ENCODE results near the gene MRPL53. TPM values are rescaled to one million over a fixed set of nuclear protein-coding genes. Genes with fewer than 3 reads are reported as not detected.

MRPL53 gene
- total and polyA plus RNA-seq, 2 of the 13 experiments (the other 11 are each of a cell fraction or from before 2014, with no cell fraction given): 34.3 to 51.9 TPM

DNA sequence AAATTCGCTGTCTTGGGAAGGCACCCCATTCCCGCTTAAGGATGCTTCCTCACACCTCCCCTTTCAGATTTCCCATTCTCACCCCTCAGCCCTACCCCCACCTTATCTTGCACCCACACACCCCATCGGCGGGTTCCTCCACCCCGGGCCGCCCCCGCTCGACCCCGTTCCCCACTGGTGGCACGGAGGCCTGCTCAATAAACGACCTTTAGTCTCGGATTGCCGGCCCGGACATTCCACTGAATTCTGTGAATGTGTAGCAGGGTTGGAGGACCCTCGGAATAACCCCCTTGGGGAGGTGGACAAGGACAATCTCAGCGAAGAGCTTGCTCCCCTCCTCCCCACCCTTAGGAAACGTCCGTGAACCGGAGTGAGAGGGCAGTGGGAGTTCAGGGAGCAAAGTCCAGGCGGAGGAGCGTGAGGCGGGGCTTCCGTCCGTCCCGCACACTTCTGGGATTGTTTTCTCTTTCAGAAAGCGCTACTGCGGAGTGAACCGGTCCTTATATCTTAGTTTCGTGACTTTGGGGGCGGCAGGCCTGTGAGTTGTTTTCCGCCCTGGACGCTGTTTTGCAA, 29.8 kb upstream of the MRPL53 start (continued):
- TF ChIP-seq ZNF607 (CRISPR knock-in tag; IDR thresholded peaks at IDR 0.05; ENCODE audit: borderline replicate concordance) (no peak; the same call in 1 of the 2 replicates), ZNF644 (CRISPR knock-in tag; IDR thresholded peaks at IDR 0.05; ENCODE audit: low read depth) (no peak), NFKBIZ (CRISPR knock-in tag; IDR thresholded peaks at IDR 0.05) (peak; percentile 69; the same call in 1 of the 2 replicates), ZSCAN30 (CRISPR knock-in tag; IDR thresholded peaks at IDR 0.05) (no peak), MIER2 (CRISPR knock-in tag; IDR thresholded peaks at IDR 0.05) (peak; percentile 59), STAG1 (CRISPR knock-in tag; IDR thresholded peaks at IDR 0.05) (peak; percentile 16; the same call in 1 of the 2 replicates), CHD2 (IDR thresholded peaks at IDR 0.05; ENCODE audit: low read depth, low read length) (no peak; the same call in none of the 2 replicates), SIN3A (IDR thresholded peaks at IDR 0.05; ENCODE audit: borderline replicate concordance, low read depth, low read length) (peak; percentile 78; the same call in 1 of the 2 replicates), SATB2 (CRISPR knock-in tag; IDR thresholded peaks at IDR 0.05) (no peak), ZNF253 (CRISPR knock-in tag; IDR thresholded peaks at IDR 0.05; ENCODE audit: borderline replicate concordance) (no peak), GTF2F1 (IDR thresholded peaks at IDR 0.05; ENCODE audit: low read length) (no peak), RBFOX2 (IDR thresholded peaks at IDR 0.05; ENCODE audit: low read depth, low read length) (no peak), JDP2 (CRISPR knock-in tag; IDR thresholded peaks at IDR 0.05; ENCODE audit: borderline replicate concordance) (peak; percentile 42; the same call in 1 of the 2 replicates), FOSL2 (CRISPR knock-in tag; IDR thresholded peaks at IDR 0.05) (peak; percentile 64), SNRNP70 (IDR thresholded peaks at IDR 0.05; ENCODE audit: low read depth, low read length) (no peak)
- TF ChIP-seq, protein P1, sequence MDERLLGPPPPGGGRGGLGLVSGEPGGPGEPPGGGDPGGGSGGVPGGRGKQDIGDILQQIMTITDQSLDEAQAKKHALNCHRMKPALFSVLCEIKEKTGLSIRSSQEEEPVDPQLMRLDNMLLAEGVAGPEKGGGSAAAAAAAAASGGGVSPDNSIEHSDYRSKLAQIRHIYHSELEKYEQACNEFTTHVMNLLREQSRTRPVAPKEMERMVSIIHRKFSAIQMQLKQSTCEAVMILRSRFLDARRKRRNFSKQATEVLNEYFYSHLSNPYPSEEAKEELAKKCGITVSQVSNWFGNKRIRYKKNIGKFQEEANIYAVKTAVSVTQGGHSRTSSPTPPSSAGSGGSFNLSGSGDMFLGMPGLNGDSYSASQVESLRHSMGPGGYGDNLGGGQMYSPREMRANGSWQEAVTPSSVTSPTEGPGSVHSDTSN (CRISPR knock-in tag; IDR thresholded peaks at IDR 0.05): no peak
- TF ChIP-seq, protein P2, sequence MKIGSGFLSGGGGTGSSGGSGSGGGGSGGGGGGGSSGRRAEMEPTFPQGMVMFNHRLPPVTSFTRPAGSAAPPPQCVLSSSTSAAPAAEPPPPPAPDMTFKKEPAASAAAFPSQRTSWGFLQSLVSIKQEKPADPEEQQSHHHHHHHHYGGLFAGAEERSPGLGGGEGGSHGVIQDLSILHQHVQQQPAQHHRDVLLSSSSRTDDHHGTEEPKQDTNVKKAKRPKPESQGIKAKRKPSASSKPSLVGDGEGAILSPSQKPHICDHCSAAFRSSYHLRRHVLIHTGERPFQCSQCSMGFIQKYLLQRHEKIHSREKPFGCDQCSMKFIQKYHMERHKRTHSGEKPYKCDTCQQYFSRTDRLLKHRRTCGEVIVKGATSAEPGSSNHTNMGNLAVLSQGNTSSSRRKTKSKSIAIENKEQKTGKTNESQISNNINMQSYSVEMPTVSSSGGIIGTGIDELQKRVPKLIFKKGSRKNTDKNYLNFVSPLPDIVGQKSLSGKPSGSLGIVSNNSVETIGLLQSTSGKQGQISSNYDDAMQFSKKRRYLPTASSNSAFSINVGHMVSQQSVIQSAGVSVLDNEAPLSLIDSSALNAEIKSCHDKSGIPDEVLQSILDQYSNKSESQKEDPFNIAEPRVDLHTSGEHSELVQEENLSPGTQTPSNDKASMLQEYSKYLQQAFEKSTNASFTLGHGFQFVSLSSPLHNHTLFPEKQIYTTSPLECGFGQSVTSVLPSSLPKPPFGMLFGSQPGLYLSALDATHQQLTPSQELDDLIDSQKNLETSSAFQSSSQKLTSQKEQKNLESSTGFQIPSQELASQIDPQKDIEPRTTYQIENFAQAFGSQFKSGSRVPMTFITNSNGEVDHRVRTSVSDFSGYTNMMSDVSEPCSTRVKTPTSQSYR (CRISPR knock-in tag; IDR thresholded peaks at IDR 0.05; ENCODE audit: borderline replicate concordance): peak; percentile 85
- TF ChIP-seq, protein P3, sequence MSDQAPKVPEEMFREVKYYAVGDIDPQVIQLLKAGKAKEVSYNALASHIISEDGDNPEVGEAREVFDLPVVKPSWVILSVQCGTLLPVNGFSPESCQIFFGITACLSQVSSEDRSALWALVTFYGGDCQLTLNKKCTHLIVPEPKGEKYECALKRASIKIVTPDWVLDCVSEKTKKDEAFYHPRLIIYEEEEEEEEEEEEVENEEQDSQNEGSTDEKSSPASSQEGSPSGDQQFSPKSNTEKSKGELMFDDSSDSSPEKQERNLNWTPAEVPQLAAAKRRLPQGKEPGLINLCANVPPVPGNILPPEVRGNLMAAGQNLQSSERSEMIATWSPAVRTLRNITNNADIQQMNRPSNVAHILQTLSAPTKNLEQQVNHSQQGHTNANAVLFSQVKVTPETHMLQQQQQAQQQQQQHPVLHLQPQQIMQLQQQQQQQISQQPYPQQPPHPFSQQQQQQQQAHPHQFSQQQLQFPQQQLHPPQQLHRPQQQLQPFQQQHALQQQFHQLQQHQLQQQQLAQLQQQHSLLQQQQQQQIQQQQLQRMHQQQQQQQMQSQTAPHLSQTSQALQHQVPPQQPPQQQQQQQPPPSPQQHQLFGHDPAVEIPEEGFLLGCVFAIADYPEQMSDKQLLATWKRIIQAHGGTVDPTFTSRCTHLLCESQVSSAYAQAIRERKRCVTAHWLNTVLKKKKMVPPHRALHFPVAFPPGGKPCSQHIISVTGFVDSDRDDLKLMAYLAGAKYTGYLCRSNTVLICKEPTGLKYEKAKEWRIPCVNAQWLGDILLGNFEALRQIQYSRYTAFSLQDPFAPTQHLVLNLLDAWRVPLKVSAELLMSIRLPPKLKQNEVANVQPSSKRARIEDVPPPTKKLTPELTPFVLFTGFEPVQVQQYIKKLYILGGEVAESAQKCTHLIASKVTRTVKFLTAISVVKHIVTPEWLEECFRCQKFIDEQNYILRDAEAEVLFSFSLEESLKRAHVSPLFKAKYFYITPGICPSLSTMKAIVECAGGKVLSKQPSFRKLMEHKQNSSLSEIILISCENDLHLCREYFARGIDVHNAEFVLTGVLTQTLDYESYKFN (CRISPR knock-in tag; conservative IDR thresholded peaks at IDR 0.05): peak; percentile 94
- TF ChIP-seq, protein P4, sequence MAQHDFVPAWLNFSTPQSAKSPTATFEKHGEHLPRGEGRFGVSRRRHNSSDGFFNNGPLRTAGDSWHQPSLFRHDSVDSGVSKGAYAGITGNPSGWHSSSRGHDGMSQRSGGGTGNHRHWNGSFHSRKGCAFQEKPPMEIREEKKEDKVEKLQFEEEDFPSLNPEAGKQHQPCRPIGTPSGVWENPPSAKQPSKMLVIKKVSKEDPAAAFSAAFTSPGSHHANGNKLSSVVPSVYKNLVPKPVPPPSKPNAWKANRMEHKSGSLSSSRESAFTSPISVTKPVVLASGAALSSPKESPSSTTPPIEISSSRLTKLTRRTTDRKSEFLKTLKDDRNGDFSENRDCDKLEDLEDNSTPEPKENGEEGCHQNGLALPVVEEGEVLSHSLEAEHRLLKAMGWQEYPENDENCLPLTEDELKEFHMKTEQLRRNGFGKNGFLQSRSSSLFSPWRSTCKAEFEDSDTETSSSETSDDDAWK (CRISPR knock-in tag; IDR thresholded peaks at IDR 0.05): no peak
- TF ChIP-seq, protein P5, sequence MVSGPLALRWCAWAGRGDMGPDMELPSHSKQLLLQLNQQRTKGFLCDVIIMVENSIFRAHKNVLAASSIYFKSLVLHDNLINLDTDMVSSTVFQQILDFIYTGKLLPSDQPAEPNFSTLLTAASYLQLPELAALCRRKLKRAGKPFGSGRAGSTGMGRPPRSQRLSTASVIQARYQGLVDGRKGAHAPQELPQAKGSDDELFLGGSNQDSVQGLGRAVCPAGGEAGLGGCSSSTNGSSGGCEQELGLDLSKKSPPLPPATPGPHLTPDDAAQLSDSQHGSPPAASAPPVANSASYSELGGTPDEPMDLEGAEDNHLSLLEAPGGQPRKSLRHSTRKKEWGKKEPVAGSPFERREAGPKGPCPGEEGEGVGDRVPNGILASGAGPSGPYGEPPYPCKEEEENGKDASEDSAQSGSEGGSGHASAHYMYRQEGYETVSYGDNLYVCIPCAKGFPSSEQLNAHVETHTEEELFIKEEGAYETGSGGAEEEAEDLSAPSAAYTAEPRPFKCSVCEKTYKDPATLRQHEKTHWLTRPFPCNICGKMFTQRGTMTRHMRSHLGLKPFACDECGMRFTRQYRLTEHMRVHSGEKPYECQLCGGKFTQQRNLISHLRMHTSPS (CRISPR knock-in tag; IDR thresholded peaks at IDR 0.05; ENCODE audit: low read depth): no peak

Data from HepG2 (cell line).